Erythroblast (primary cell): ENCODE results near the gene CDHR3.

Experiments
- GATA1 ChIP-seq: IDR thresholded peaks from 2 replicates; pipeline ENCODE4 v1.6.1; 2011; ENCODE audit warnings: low read depth, mild to moderate bottlenecking, control low read depth, low read length, moderate library complexity
- POLR2A ChIP-seq: IDR thresholded peaks from 2 replicates; pipeline ENCODE4 v1.6.1; 2011; ENCODE audit warnings: mild to moderate bottlenecking, low read length

DNA sequence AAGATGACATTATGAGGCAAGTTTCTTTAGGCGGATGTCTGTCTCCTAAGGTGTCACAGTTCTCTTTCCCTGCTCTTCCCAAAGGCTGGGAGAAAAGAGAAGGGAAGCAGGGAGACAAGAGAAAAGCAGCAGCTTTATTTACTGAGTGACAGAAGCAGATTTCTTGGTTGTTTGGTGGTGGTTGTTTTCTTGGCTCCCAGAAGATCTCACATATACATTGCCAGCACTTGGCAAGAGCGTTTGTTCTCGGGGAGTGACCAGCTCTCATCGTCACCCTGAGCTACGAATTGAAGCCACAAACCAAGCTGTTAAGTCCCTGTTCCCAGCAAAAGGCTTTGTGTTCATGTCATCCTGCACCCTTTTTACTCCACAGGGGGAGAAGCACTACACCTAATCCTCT is 11.4 kb downstream of the CDHR3 start:
- TF ChIP-seq POLR2A, result no peak
- TF ChIP-seq GATA1, result no peak
